CD4-positive, alpha-beta T cell treated with Interleukin-21 for 1 hour (primary cell): Measurements from ENCODE around the gene TRIM2.

Experiments used
- DNase-seq: peaks from one replicate; pipeline ENCODE4 v3.0.0-alpha.2; 2020

Gene TRIM2

DNA sequence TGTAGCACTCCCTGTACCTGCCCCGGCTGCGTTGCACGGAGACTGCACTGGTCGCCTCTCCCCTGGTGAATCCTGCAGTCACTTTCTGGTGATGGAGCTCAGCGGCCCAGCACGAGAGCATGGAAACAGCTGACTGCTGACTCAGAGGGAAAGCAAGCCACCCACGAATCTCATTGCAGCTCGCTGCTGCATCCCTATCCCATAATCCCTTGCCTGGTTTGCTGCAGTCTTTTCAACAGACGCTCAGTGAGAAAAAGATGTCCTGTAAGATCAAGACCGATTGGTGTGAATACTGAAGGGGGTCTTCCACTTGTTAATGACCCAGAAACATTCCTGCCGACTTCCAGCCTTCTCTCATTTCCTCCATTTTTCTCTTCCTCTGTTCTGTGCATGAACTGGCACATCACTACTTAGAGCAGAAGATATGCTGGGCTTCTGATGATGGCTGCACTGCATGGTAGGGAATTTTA lies 52.9 kb downstream of the TRIM2 start:
- DNase-seq, result no peak

DNA sequence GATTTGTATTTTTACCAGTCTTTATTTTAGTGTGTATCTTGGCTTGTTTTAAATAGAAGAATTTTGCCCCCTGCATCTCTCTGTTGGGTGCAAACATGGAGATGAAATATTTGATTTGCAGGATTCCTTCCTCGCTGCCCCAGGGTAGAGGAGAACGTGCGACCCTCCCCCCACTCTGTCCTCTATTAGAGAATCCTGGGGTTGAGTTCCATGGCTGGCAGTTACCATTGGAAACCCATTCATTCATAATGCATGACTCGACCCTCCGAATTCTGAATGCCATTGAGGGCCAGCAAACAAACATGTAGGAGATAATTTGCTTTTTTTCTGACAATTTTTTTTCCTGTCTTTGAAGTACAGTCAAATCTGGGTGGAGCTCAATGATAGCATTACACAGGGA lies 53.7 kb downstream of the TRIM2 start:
- DNase-seq, result no peak

DNA sequence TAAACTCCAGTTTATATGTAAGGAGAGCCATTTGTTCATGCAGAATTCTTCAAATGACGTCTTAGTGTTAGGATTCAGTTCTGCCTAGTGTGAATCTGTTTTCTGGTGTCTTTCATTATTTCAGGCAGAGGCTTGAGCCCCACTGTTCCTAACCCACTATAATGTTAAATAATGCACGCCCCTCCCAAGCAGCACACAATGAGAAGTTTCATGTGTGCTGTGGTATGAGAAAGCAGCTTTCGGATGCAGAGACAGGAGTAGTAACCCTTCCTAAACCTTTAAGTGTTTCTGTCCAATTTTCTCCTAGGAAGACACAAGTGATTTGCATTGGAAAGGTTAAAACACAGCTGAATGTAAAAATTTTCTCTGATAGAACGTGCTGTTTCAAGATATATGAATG lies 54.5 kb downstream of the TRIM2 start:
- no peak for DNase-seq

DNA sequence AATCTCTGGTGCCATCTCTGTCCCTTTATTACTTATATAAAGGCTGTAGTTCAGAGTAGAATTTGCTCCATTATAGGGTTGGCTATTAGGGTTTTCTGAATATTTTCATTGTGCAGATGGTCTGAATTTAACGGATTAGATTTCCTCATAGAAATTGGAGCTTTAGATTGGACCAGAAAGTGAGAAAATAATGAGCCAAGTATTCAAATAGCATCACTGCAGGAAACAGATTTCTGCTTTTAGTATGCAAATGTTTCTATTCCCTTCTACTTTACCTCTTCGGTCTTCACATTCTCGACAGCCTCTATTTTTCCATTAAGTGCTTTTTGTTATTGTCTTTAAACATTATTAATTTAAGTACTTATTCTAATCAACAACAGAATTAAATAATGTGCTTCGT lies 55.4 kb downstream of the TRIM2 start:
- no peak for DNase-seq

DNA sequence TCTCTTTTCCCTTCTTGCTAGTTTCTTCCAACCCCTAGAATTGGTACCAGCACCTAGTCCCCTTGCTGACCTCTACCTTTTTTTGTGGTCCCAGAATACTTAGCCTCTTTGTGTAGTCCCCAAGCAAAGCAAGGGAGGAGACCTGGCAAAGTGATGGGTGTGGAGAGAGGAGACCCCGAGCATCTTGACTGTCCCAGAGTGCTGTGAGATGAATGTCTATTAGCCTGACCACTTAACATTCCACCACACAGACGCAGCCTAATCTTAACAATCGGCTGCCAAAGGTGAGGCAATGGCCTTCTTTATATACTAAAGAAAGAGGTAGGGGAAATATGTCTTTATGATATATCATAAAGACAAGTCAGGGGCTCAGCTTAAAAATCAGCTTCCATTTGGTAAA lies 55.9 kb downstream of the TRIM2 start:
- DNase-seq, result no peak

DNA sequence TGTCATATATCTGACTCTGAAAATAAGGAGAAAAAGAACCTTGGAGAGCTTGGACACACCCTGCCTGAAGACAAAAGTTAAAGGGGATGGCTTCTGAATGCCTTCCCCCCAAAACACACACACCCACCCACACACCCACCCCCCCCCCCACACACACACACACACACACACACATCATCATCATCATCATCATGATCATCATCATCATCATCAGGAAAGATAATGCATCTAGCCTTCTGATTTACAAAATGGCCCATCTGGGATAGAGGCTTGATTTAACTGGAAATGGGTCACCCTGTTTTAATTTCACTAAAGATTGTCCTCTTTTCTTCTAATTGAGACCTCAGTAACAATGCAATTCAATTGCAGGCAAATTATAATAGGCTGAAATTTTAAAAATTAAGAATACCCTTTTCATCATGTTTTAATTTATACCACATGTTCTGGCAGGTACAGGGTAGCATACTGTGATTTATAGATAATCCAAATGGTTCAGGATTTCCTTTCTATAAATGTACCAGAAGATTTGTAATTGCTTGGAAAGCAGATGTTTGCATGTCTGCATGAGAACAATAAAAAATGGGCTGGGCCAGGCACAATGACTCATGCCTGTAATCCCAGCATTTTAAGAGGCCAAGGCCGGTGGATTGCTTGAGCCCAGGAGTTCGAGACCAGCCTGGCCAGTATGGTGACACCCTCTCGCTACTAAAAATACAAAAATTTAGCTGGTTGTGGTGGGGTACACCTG lies 56.5 kb downstream of the TRIM2 start:
- no peak for DNase-seq

DNA sequence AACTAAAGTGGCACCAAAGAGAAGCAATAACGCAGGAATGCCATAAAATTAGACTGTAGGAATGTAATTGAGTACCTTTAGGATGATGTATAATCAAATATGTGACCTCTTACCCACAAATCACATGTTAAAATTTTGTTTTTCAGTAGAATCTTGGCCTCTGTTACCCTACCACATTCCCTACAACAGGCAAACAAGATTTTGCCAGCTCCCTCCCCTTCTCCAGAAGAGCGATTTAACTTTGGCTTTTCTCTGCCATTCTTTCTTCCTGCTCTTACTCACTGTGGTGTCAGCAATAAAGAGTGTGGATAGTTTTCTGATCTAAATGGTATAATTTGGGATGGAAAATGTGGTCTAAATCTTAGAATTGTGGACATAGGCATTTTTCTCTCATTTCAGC lies 57.2 kb downstream of the TRIM2 start:
- no peak for DNase-seq

DNA sequence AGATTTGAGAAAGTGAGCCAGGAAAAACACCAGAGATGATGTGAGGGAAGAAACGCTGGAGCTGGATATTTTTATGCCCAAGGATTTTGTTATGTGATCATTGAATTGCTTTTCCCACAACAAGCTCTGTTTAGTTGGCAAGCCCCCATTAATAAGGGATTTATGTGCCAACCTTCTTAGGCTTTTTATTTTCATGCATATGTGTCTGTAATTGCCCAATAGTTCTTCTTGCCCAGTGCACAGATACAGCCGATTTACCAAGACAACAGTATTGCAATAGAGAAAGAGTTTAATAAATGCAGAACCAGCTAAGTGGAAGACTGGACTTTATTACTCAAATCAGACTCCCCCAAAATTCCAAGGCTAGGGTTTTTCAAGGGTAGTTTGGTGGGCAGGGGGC lies 57.7 kb downstream of the TRIM2 start:
- no peak for DNase-seq

DNA sequence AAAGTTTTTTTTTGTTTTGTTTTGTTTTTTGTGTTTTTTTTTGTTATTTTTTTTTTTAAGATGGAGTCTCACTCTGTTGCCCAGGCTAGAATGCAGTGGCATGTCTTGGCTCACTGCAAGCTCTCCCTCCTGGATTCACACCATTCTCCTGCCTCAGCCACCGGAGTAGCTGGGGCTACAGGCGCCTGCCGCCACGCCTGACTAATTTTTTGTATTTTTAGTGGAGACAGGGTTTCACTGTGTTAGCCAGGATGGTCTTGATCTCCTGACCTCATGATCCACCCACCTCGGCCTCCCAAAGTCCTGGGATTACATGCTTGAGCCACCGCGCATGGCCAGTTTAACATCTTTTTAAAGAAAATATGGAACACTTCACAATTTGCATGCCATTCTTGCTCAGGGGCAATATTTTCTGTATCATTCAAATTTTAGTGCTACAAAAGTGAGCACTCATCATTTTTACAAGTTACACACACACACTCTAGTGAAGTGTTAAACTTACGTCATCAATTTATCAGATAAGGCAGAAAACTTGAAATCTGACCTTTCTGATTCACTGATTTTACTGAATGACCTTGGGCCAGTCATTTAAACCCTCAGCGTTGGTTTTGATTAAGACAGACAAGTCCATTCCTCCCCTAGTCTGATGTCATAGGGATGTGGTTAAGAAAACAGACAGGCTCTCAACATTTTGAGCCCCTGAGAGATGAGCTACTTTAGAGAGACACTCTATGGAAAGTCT lies 61.2 kb downstream of the TRIM2 start:
- no peak for DNase-seq

DNA sequence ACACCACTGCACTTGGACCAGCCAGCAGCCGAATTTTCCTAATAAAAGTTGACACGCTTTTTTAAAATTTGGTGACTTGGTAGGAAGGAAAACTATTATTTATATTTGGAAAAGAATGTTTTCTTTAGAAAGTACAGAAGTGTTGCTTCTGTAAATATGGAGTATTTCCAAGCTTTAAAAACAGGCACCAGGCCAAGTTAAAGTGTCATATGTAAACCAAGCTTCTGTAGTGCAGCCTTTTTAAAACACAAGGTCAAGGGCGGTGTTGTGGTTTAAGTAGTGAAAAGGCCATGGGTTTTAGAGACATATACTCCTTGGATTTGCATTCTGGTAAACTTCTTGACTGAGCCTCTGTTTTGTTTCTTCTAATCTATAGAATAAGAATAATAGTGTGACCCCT lies 62.7 kb downstream of the TRIM2 start:
- no peak for DNase-seq

DNA sequence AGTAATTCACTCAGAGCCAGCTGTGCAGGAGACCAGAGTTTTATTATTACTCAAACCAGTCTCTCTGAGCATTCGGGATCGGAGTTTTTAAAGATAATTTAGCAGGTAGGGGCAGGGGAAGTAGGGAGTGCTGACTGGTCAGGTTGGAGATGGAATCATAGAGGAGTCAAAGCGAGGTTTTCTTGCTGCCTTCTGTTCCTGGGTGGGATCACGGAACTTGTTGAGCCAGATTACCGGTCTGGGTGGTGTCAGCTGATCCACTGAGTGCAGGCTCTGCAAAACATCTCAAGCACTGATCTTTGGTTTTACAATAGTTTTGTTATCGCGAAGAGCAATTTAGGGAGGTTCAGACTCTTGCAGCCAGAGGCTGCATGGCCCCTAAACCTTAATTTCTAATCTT lies 63.6 kb downstream of the TRIM2 start:
- DNase-seq, result no peak

DNA sequence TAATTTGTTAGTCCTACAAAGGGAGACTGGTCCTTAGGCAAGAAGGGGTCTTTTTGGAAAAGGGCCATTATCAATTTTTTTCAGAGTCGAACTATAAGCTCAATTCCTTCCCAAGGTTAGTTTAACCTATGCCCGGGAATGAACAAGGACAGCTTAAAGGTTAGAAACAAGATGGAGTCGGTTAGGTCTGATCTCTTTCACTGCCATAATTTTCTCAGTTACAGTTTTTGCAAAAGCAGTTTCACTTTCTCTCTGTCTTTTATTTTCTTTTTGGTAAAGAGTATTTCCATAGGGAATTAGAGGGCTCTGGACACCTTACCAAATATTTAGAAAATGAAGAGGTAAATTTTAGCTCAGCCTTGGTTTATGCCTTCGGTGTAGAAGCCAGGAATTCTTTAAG lies 64.1 kb downstream of the TRIM2 start:
- no peak for DNase-seq

DNA sequence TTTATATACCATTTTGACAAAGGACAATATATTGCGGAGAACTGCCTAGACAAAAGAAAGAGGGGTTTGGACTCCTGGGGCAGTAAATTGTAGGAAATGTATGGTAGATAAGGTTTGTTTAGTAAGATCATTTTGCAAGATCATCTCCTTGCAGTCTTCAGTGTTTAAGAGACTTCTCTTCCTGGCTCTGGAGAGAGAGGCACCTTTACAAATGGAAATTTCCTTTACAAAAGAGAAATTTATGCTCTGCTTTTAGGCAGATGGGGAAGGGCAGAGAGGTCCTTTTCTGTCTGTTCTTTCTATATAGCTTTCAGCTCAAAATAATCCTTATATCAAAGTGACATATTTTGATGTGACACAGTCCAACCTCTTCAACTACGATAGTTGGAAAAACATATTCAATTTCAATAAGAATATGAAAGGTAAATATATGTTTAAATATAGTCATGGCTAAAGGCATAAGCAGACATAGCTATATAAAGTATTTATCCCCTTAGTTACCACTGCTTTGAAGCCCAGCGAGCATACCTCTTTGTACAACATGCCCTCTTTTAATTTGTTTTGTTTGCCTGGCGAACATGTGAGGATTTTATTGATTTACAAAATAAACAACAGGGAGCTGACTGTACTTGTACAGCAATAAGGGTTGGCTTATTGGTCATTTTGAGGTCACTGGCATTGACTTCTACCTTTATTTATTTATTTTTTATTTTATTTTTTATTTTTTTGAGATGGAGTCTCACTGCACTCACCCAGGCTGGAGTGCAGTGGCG lies 65.2 kb downstream of the TRIM2 start:
- no peak for DNase-seq

DNA sequence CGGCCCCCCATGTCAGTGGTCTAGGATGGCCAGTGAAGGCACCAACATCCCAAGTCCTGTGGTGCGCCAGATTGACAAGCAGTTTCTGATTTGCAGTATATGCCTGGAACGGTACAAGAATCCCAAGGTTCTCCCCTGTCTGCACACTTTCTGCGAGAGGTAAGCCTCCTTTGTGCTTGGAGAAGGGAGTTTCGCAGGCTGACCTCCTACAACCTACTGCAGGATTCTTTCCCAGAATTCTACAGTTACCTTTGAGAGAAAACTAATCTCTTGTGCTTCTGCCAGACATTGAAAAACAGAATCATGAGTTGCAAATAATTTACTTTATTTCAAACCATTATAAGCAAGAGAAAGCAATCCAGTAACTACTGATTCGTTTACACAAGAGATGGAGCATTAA lies 66.1 kb downstream of the TRIM2 start:
- DNase-seq, result no peak

DNA sequence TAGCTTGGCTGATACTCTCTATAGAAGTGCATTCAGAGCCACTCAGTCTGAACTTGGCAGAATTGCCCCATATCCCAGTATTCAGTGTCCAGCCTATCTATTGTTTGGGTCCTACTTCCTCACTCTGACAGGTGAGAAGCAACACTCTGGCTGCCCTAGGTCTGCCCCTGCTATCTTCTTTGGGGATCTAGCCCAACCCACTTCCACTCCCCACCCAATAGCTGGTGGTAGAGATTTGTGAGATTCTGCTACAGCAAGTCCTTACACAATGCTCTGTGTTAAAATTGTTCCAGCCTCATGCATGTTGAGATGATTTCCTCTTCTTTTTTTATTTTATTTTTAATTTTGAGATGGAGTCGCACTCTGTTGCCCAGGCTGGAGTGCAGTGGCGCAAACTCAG lies 67.6 kb downstream of the TRIM2 start:
- no peak for DNase-seq

DNA sequence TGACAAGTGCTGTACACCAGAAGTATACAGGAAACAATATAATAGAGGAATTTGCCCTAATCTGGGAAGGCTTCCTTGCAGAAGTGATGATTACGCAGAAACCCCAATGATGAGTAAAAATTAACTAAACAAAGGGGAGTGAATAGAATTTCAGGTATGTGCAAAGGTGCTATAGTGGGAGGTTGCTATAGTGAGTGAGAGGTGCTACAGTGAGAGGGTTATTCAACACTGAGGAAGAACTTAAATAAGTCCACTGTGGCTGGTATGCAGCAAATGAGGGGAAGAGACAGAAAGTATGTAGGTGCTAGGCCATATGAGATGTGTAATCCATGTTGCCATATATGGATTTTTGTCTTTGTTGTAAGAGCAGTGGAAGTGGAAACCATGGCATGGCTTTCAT lies 69.5 kb downstream of the TRIM2 start:
- DNase-seq, result no peak

DNA sequence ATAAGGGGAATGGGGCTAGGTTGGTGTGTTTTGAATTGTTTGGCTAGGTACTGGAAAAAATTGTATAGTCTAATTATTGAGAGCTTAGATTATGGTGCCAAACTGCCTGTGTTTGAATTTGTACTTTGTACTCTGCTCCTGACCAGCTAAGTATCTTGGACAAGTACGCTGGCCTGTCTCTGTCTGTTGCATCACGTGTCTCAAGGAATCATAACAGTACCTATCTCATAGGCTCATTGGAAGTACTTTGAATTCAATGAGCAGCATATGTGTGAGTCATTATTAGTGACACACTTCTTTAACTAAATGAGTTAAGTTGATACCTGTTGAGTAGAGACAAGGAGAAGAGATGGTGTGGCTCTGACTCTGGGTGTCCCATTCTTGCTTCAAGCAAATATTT lies 70.7 kb downstream of the TRIM2 start:
- DNase-seq, result no peak

DNA sequence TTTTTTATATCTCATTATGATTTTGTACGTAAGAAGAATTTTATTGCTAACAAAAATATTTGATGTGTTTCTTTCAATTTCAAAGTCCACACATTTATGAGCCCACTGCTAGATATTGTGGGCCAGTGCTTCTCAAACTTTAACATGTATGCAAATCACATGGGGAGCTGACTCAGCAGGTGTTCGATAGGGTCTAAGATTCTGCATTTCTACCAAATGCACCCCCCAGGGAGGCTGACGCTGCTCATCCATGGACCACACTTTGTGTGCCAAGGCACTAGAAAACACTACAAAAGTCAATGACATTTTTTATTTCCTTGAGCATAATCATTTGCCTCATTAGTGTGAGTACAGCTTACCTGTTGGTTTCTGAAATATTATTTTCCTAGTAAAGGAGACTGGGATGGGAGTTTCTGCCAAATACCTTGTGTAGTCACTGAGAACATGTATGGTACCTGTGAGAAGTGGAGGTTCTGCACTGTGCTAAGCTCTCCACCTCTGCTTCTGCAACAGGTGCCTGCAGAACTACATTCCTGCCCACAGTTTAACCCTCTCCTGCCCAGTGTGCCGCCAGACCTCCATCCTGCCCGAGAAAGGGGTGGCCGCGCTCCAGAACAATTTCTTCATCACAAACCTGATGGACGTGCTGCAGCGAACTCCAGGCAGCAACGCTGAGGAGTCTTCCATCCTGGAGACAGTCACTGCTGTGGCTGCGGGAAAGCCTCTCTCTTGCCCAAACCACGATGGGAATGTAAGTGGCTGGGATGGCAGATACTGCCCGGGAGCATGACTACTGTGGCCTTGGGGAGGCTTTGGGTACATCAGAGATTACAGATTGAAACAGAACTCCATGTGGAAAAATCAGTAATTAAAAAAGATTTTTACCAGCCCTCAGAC lies 71.4 kb downstream of the TRIM2 start:
- DNase-seq, result no peak

DNA sequence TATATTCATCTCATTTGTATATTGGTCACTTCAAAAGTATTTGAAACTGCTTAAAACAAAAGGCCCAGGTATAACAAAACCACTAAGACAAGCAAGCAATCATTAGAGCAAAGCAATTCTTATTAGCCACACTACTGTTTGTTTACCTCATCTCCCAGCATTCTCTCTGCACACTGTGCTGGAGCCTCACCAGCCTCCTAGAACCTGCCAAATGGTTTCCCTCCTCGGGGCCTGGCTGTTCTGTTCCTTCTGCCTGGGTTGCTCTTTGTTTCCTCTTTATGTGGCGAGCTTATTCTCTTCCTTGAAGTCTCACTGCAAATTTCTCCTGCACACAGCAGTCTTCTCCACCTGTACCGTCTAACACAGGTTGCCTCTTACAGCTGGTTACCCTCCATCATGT lies 72.7 kb downstream of the TRIM2 start:
- DNase-seq, result no peak

DNA sequence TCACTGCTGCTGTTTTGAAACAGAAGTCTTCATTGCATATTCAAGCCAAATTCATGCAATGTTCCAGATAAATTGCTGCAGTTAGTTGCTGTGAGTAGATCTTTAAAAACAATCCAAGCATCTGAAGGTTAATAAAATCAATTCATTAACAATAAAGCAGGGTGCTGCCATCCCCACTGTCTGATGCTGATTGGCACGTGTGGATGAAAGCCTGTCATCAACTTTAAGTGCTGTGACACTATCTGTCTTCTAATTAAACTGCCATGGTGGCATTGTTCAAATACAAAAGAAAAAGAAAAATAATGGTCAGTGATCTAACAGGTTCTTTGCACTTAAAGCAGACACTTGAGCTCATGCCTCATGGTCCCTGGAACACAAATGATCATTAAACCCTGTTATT lies 77.2 kb downstream of the TRIM2 start:
- DNase-seq, result no peak

DNA sequence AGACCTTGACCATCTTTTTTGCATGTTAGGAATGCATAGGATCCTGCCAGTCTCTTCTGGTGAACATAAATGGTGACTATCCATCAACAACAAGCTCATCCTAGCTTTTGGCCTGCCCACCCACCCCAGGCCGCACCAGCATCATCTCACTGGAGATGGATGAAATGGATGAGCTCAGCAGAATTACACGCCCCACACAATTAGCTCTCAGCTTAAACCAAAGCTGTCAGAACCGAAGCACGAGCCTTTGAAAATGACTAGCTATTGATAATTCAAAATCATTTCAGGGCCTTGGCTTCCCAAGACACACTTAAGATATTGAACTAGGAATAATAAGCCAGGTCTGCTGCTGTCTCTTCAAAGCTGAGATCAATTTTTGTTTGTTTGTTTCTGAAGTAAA lies 77.8 kb downstream of the TRIM2 start:
- no peak for DNase-seq

DNA sequence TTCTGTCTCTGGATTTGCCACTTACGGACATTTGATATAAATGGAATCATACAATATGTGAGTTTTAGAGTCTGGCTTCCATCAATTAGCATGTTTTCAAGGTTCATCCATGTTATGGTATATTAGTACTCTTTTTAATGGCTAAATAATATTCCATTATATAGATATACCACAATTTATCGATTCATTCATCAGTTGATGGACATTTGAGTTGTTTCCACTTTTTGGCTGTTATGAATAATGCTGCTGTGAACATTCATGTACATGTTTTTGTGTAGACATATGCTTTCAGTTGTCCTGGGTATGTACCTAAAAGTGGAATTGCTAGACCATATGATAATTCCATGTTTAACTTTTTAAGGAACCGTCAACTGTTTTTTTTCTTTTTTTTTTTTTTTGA lies 79.0 kb downstream of the TRIM2 start:
- DNase-seq, result no peak

DNA sequence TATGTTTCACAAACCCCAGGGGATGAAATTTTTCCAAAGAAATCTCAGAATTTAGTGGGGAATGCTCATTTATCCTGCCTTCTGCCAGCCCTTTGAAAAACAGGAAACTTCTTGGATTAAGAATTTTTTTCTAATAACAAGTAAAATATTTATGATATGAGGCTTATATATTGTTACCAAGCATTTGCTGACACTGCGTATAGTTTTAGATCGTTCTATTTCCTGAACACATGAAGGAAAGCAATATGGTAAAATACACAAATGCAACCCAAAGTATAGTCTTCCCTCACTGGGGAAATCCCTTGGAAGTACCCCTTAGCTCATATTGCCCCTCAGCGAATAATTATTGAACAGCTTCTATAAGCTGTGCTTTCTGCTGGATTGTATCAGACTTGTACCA lies 85.9 kb downstream of the TRIM2 start:
- DNase-seq, result no peak
